ENCODE measurements around the gene IFT81.

IFT81 gene

GRCh38 chr12:110228756-110229155 is 104.6 kb downstream of the IFT81 start:
- ATAC-seq (ENCODE audit: insufficient read depth, low read depth) (no peak), DNase-seq (no peak)
- H3K9me3 ChIP-seq (ENCODE audit: insufficient read depth, low read length, severe bottlenecking), result no peaks in the 10 kb centered on the region
- no peak overlapping the region for H3K27ac ChIP-seq (ENCODE audit: low read length)
- no peaks in the 10 kb centered on the region for H3K36me3 ChIP-seq (ENCODE audit: insufficient read depth, low read length)
- H3K4me2 ChIP-seq (ENCODE audit: insufficient read depth, low read length), result no peak overlapping the region
- no peak overlapping the region for H3K9ac ChIP-seq (ENCODE audit: low read depth, low read length)
- no peak overlapping the region for H2AFZ ChIP-seq (ENCODE audit: low read depth, low read length)
- H3K4me3 ChIP-seq (ENCODE audit: low read depth in 1 of 2, low read length in 2 of 2), result no peak overlapping the region
- TF ChIP-seq EZH2 (IDR thresholded peaks at IDR 0.05; ENCODE audit: borderline replicate concordance, low read depth, low read length, severe bottlenecking), result no peak
- TF ChIP-seq, protein P1, sequence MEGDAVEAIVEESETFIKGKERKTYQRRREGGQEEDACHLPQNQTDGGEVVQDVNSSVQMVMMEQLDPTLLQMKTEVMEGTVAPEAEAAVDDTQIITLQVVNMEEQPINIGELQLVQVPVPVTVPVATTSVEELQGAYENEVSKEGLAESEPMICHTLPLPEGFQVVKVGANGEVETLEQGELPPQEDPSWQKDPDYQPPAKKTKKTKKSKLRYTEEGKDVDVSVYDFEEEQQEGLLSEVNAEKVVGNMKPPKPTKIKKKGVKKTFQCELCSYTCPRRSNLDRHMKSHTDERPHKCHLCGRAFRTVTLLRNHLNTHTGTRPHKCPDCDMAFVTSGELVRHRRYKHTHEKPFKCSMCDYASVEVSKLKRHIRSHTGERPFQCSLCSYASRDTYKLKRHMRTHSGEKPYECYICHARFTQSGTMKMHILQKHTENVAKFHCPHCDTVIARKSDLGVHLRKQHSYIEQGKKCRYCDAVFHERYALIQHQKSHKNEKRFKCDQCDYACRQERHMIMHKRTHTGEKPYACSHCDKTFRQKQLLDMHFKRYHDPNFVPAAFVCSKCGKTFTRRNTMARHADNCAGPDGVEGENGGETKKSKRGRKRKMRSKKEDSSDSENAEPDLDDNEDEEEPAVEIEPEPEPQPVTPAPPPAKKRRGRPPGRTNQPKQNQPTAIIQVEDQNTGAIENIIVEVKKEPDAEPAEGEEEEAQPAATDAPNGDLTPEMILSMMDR (IDR thresholded peaks at IDR 0.05; ENCODE audit: borderline replicate concordance, extremely low read depth, low read length, poor library complexity, severe bottlenecking), result no peak
- no peaks in the 10 kb centered on the region for H3K27me3 ChIP-seq (ENCODE audit: insufficient read depth, low read length, poor library complexity)
- H3K79me2 ChIP-seq (ENCODE audit: insufficient read depth, low read length), result no peaks in the 10 kb centered on the region
- no peaks in the 10 kb centered on the region for H3K4me1 ChIP-seq (ENCODE audit: insufficient read depth, low read length)
- no peaks in the 10 kb centered on the region for H4K20me1 ChIP-seq (ENCODE audit: insufficient read depth, low read length)

GRCh38 chr12:110229409-110229808 is 105.3 kb downstream of the IFT81 start:
- ATAC-seq (ENCODE audit: insufficient read depth, low read depth) (no peak), DNase-seq (no peak)
- Histone ChIP-seq H3K4me2 (ENCODE audit: insufficient read depth, low read length) (no peak overlapping the region), H3K9ac (ENCODE audit: low read depth, low read length) (no peak overlapping the region), H3K9me3 (ENCODE audit: insufficient read depth, low read length, severe bottlenecking) (no peaks in the 10 kb centered on the region), H3K27me3 (ENCODE audit: insufficient read depth, low read length, poor library complexity) (no peaks in the 10 kb centered on the region), H3K4me3 (ENCODE audit: low read depth in 1 of 2, low read length in 2 of 2) (no peak overlapping the region), H3K27ac (ENCODE audit: low read length) (no peak overlapping the region), H2AFZ (ENCODE audit: low read depth, low read length) (no peak overlapping the region), H4K20me1 (ENCODE audit: insufficient read depth, low read length) (no peaks in the 10 kb centered on the region), H3K36me3 (ENCODE audit: insufficient read depth, low read length) (no peaks in the 10 kb centered on the region), H3K79me2 (ENCODE audit: insufficient read depth, low read length) (no peaks in the 10 kb centered on the region), H3K4me1 (ENCODE audit: insufficient read depth, low read length) (no peaks in the 10 kb centered on the region)
- TF ChIP-seq EZH2 (IDR thresholded peaks at IDR 0.05; ENCODE audit: borderline replicate concordance, low read depth, low read length, severe bottlenecking), result no peak
- TF ChIP-seq, protein P1 (IDR thresholded peaks at IDR 0.05; ENCODE audit: borderline replicate concordance, extremely low read depth, low read length, poor library complexity, severe bottlenecking), result no peak

- no peak overlapping the region for H3K4me3 ChIP-seq (ENCODE audit: low read depth in 1 of 2, low read length in 2 of 2)
- no peak for ATAC-seq (ENCODE audit: insufficient read depth, low read depth)
Measured at GRCh38 chr12:110230655-110231054, 106.5 kb downstream of the IFT81 start.

More at GRCh38 chr12:110230655-110231054, 106.5 kb downstream of the IFT81 start:
- Histone ChIP-seq H3K27me3 (ENCODE audit: insufficient read depth, low read length, poor library complexity) (no peaks in the 10 kb centered on the region), H3K27ac (ENCODE audit: low read length) (no peak overlapping the region), H3K9me3 (ENCODE audit: insufficient read depth, low read length, severe bottlenecking) (no peaks in the 10 kb centered on the region), H3K9ac (ENCODE audit: low read depth, low read length) (no peak overlapping the region), H3K4me2 (ENCODE audit: insufficient read depth, low read length) (no peak overlapping the region), H2AFZ (ENCODE audit: low read depth, low read length) (no peak overlapping the region), H3K79me2 (ENCODE audit: insufficient read depth, low read length) (no peaks in the 10 kb centered on the region), H3K36me3 (ENCODE audit: insufficient read depth, low read length) (no peaks in the 10 kb centered on the region), H4K20me1 (ENCODE audit: insufficient read depth, low read length) (no peaks in the 10 kb centered on the region), H3K4me1 (ENCODE audit: insufficient read depth, low read length) (no peaks in the 10 kb centered on the region)
- no peak for DNase-seq
- TF ChIP-seq, protein P1 (IDR thresholded peaks at IDR 0.05; ENCODE audit: borderline replicate concordance, extremely low read depth, low read length, poor library complexity, severe bottlenecking), result no peak
- TF ChIP-seq EZH2 (IDR thresholded peaks at IDR 0.05; ENCODE audit: borderline replicate concordance, low read depth, low read length, severe bottlenecking), result no peak

All from DND-41 (cell line).